ENCODE data around the gene SPATA31D3.
"Not testable (repeated sequence)": the region's sequence is repeated elsewhere in the genome, so short reads cannot be mapped to it uniquely, and the experiment has no call there.

SPATA31D3 gene

GRCh38 chr9:81943393-81943792 lies at the start of gene SPATA31D3:
Gene SPATA31D3, plus strand, starts transcription at chr9:81943500. Its CDS starts 86 bp downstream, at chr9:81943586.
- not testable (repeated sequence) for DNase-seq (ENCODE audit: low read depth)

- no peak for DNase-seq (ENCODE audit: low read depth)
Observed at GRCh38 chr9:81893929-81894328, 49.4 kb upstream of the SPATA31D3 start.

- DNase-seq (ENCODE audit: low read depth): no peak
Observed at GRCh38 chr9:81894891-81895290, 48.4 kb upstream of the SPATA31D3 start.

- no peak for DNase-seq (ENCODE audit: low read depth)
Observed at GRCh38 chr9:81896070-81896469, 47.2 kb upstream of the SPATA31D3 start.

GRCh38 chr9:81898851-81899250 lies 44.4 kb upstream of the SPATA31D3 start:
- DNase-seq (ENCODE audit: low read depth): no peak

DNA sequence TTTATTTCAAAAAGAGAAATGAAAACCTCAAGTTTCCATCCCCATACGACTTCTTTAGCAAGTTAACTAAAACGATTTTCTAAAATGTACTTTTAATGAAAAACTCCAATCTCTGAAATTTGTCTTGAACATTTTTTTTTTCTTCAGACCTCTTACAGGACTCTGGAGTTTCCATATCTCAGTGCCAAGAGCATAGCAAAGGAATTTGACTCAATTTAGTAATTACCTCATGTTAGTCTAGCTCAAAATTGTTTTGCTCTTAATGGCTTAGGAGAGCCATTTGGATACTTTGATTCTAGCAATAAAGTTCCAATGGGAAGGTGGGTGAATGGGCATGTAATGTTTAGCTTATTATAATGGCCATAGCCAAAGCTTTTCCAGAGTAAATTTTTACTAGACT lies 41.1 kb upstream of the SPATA31D3 start:
- no peak for DNase-seq (ENCODE audit: low read depth)

- no peak for DNase-seq (ENCODE audit: low read depth)
Observed at GRCh38 chr9:81902626-81903025, 40.7 kb upstream of the SPATA31D3 start.

GRCh38 chr9:81906671-81907070 lies 36.6 kb upstream of the SPATA31D3 start:
- DNase-seq (ENCODE audit: low read depth): peak; percentile 33

GRCh38 chr9:81912135-81912534 lies 31.2 kb upstream of the SPATA31D3 start:
- no peak for DNase-seq (ENCODE audit: low read depth)

- no peak for DNase-seq (ENCODE audit: low read depth)
Observed at GRCh38 chr9:81915801-81916505, 27.3 kb upstream of the SPATA31D3 start.

GRCh38 chr9:81918507-81918906 lies 24.8 kb upstream of the SPATA31D3 start:
- DNase-seq (ENCODE audit: low read depth): not testable (repeated sequence)

DNA sequence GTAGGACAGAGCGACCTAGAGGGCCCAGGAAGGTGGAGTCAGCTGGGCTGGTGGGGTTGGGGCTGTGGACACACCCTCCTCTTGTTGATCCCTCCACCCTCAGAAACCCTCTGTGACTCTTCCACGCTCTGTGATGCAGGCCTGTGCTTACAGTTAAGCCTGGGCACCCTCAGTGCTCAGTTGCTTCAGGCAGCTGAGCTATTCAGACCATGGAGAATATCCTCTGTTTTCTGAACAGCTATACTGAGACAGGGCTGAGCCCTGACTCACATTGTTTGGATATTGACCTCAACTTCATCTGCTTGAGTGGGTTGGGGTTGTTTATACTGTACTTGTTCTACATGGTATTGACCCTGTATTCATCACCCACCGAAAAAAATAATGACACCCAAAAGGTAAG lies 15.0 kb upstream of the SPATA31D3 start, which contains the start of gene SPATA31D4:
SPATA31D4 (plus strand) TSS at position 124 of the 400 bp plus-strand sequence; CDS start at position 210, 86 bp downstream.
- not testable (repeated sequence) for DNase-seq (ENCODE audit: low read depth)

DNA sequence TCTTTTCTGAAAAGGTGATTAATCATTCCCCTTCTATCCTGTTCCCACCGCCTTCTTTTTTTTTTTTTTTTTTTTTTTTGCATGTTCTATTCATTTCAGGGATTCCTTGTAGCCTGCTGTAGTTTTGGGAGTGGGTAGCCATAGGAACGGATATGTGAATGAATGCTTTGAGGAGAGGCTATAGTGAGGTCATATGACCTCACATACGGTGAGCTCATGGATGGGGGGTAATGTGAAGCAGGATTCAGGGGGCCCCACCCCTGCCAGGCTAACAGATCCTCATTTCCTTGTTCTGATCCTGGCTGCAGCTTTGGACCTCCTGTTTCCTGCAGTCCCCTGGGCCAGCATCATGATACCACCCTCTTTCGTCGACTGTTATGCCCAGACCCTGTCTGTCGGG lies 13.2 kb upstream of the SPATA31D3 start:
- DNase-seq (ENCODE audit: low read depth): not testable (repeated sequence)

DNA sequence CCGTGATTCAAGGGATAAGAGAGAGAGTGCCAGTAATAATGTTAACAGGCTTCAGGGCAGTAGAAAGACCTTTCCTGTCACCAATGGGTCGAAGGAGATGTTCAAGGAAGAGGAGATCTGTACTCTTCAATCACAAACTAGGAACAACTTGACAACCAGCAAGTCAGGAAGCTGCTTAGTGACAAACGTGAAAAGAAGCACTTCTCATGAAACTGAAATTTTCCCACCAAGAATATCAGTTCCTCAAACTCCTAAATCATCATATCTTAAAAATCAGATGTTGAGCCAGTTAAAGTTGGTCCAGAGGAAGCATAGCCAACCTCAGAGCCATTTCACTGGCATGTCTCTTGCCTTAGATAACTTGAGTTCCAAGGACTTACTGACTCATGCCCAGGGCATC lies 9.8 kb upstream of the SPATA31D3 start:
- DNase-seq (ENCODE audit: low read depth): not testable (repeated sequence)

- DNase-seq (ENCODE audit: low read depth): not testable (repeated sequence)
Observed at GRCh38 chr9:81948650-81949049, 5.3 kb downstream of the SPATA31D3 start.

DNA sequence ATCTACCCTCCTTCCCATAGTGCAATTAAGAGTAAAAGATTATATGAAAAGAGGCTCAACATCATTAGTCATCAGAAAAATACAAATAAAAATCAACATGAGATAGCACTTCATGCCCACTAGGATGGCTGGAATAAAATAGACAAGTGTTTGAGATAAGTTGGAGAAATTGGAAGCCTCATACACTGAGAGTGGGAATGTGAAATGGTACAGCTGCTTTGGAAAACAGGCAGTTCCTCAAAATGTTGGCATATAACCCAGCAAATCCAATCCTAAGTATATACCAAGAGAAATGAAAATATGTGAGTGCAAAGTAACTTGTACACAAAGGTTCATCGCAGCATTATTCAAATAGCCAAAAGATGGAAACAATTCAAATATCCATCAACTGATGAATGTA lies 9.8 kb downstream of the SPATA31D3 start:
- DNase-seq (ENCODE audit: low read depth): no peak

DNA sequence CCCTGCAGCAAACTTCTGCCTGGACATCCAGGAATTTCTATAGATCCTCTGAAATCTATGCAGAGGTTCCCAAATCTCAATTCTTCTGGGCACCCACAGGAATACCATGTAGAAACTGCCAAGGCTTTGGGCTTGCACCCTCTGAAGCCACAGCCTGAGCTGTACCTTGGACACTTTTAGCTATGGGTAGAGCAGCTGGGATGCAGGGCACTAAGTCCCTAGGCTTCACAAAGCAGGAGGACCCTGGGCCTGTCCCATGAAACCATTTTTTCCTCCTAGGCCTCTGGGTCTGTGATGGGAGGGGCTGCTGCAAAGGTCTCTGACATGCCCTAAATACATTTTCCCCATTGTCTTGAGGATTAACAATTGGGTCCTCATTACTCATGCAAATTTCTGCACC lies 12.3 kb downstream of the SPATA31D3 start:
- no peak for DNase-seq (ENCODE audit: low read depth)

DNA sequence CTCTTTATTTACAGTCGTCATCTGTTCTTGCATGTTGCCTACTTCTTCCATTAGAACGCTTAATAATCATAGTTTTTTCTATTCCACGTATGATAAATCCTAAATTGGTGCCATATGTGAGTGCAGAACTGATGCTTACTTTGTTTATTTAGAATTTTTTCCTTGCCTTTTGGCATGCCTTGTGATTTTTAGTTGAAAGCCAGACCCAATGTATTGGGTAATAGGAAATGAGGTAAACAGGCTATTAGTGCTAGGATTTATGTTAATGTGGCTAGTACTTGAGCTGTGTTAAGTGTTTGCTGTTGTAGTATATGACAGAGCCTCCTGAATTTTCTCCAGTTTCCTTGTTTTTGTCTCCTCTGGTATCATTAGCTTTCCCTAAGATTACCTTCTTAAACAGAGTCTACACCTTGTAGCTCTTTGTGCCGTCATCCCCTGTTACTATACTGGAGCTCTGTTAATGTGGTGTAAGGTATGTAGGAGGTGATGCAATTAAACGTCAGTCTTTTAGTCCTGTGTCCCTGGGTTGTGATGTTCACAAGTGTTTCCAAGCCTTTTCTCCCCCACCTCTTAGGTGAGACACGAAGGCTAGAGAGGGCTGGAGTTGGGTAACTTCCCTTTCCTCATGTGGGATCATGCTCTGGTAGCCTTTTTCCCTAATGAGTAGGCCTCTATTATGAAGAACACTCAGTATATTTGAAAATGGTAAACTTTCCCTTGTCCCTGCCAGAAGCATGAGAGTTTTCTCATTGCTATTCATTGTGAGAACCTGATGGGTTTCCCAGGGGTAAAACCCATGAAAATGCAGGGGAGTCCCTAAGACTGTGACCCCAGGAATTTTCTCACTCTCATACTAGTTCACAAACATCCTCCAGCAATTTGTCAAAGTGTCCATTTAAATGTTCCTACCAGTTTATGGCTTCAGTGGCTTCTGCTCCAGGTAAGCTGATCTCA lies 21.2 kb downstream of the SPATA31D3 start:
- DNase-seq (ENCODE audit: low read depth): no peak

DNA sequence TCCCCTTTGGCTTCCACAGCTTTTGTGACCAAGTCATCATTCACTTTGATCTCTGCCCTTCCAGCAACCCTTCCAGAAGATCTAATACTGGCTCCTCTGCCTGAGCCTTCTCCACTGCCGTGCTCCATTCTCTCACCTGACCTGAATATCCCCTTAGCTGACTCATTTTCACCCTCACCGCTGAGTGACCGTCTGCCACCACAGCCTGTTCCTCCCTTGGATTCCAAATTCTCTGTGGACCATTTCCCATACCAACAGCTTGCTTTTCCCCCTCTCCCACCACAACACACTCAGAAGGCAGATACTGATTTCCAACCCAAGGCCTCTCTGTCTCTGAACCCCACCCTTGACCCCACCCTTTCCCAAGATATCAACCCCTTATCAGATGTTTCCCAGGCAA lies 24.7 kb downstream of the SPATA31D3 start:
- no peak for DNase-seq (ENCODE audit: low read depth)

- no peak for DNase-seq (ENCODE audit: low read depth)
Observed at GRCh38 chr9:81969971-81970370, 26.7 kb downstream of the SPATA31D3 start.

DNA sequence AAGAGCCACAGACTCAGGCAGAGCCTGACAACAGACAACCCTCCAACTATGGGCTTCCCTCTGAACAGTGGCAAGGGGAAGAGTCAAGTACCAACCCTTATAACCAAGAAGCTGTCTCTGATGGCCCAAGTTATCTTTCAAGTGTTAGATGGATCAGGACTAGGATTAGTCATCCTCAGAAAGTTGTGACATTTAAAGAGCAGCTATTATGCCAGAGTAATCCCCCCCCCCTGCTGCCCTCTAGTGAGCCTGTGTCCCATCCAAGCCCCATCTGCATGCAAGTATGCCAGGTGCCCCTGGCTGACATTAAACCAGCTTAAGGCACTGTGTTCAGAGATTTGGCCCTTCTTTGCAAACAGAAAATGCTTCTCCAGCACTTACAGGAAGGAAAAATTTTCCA lies 28.4 kb downstream of the SPATA31D3 start:
- no peak for DNase-seq (ENCODE audit: low read depth)

GRCh38 chr9:81974764-81975163 lies 31.5 kb downstream of the SPATA31D3 start:
- no peak for DNase-seq (ENCODE audit: low read depth)

DNA sequence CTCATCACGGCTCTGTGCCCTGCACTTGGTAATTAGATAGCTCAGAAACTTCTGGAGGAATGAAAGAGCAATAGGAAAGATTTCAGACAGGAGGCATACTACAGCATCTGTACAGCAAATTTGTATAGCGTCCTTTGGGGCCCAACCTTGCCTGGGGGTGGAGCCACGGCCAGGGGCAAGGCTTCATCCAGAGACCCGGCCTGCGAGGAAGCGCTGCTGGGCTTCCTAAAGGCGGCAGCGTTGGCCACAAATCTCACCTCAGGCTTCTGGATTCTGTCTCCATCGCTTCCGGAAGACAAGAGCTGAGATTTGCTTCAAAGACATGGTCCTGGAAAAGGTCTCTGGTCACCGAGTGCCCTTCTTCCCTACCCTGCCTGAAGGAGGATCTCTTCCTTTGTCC lies 33.1 kb downstream of the SPATA31D3 start:
- DNase-seq (ENCODE audit: low read depth): no peak
